ENCODE data around the gene SLC25A18.

DNA sequence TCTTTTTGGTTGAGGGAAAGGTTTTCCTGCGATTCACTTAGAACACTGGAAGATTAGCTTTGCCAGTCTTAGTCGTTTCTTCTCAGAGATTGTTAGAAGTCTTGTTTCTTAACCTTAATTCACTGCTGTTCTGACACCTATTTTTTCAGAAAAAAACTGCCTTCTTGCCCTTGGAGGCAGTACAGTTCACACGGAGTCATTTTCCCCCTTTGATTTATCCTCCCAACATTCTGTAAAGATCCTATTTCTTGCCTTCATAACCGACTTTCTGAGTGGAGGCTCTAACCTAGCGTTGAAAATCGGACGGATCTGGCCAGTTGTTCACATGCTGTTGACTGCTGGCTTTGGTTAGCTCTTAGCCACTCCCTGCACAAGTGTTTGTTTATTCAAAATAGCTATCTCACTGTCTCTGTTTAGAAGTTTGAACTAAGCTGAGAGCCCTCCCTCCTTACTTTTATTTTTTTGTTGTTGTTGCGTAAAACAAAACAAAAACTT lies 76.0 kb downstream of the SLC25A18 start:
- TF ChIP-seq POLR2A (IDR thresholded peaks at IDR 0.05; ENCODE audit: low read depth, low read length) (peak; percentile 62; the same call in 1 of the 2 replicates), PAX5 (IDR thresholded peaks at IDR 0.05; ENCODE audit: insufficient read depth, low read length, severe bottlenecking) (no peak), TAF1 (IDR thresholded peaks at IDR 0.05; ENCODE audit: low read depth, low read length) (peak; percentile 42; the same call in 1 of the 2 replicates), POLR2AphosphoS5 (IDR thresholded peaks at IDR 0.05; ENCODE audit: low read depth, low read length) (no peak), SPI1 (IDR thresholded peaks at IDR 0.05; ENCODE audit: low read depth, low read length) (no peak), POU2F2 (IDR thresholded peaks at IDR 0.05; ENCODE audit: low read depth, low read length) (no peak)

Data from GM12891 (cell line).